Uterus (tissue), 2 donors: ENCODE results near the gene RGR.

Experiments used
- POLR2A ChIP-seq, 2 donors: fragments of 450-650 bp; IDR thresholded peaks; one replicate each; pipeline ENCODE4 v1.6.1; 2016; ENCODE audit warnings: antibody characterized with exemption in 2 of 2, mild to moderate bottlenecking in 1 of 2, moderate library complexity in 1 of 2
- TF ChIP-seq, protein P1 (sequence below), 4 experiments: fragments of 200-600 bp in 2 of 4; fragments of 450-650 bp in 2 of 4; sonication (generic) in 2 of 4; IDR thresholded peaks; one replicate each; pipeline ENCODE4 v1.5.1; 2016 to 2019; ENCODE audit warnings: antibody characterized with exemption in 4 of 4, mild to moderate bottlenecking in 2 of 4, moderate library complexity in 1 of 4

DNA sequence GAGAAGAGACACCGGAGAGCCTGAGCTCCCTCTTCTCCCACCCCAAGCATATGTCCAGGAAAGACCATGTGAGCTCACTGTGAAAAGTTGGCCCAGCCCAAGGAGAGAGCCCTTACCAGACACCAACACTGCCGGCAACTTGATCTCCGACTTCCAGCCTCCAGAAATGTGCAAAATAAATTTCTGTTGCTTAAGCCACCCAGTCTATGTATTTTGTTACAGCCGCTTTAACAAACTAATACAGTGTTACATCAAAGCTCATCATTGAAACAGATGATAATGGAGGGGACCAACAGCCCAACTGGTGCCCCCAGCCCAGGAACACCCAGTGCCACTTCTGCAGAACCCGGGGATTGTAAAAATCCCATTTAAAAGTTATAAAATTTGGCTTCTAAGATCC is 18.9 kb downstream of the RGR start:
- TF ChIP-seq, protein P1, sequence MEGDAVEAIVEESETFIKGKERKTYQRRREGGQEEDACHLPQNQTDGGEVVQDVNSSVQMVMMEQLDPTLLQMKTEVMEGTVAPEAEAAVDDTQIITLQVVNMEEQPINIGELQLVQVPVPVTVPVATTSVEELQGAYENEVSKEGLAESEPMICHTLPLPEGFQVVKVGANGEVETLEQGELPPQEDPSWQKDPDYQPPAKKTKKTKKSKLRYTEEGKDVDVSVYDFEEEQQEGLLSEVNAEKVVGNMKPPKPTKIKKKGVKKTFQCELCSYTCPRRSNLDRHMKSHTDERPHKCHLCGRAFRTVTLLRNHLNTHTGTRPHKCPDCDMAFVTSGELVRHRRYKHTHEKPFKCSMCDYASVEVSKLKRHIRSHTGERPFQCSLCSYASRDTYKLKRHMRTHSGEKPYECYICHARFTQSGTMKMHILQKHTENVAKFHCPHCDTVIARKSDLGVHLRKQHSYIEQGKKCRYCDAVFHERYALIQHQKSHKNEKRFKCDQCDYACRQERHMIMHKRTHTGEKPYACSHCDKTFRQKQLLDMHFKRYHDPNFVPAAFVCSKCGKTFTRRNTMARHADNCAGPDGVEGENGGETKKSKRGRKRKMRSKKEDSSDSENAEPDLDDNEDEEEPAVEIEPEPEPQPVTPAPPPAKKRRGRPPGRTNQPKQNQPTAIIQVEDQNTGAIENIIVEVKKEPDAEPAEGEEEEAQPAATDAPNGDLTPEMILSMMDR (IDR thresholded peaks at IDR 0.05): no peak
- no peak for TF ChIP-seq POLR2A (IDR thresholded peaks at IDR 0.05)
